Effector CD8-positive, alpha-beta T cell (primary cell): Measurements from ENCODE around the gene GDF2.

ENCODE experiments used
- DNase-seq: peaks from one replicate; lab custom pipeline; 2025; lab: John Stamatoyannopoulos, UW

Gene GDF2

GRCh38 chr10:47311932-47312662, 10.2 kb upstream of the GDF2 start:
- DNase-seq, result peak; percentile 78

DNA sequence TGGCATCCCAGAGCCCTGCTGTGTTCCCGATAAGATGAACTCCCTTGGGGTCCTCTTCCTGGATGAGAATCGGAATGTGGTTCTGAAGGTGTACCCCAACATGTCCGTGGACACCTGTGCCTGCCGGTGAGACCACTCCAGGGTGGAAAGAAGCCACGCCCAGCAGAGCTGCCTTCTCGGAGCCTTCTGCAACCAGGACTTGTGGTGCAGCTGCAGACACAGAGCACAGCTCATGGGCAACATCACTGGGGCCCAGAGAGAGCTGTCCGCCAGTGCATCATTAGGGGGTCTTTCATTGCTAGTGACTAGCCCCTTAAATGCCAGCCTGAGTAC, 9.6 kb upstream of the GDF2 start:
- DNase-seq, result no peak

DNA sequence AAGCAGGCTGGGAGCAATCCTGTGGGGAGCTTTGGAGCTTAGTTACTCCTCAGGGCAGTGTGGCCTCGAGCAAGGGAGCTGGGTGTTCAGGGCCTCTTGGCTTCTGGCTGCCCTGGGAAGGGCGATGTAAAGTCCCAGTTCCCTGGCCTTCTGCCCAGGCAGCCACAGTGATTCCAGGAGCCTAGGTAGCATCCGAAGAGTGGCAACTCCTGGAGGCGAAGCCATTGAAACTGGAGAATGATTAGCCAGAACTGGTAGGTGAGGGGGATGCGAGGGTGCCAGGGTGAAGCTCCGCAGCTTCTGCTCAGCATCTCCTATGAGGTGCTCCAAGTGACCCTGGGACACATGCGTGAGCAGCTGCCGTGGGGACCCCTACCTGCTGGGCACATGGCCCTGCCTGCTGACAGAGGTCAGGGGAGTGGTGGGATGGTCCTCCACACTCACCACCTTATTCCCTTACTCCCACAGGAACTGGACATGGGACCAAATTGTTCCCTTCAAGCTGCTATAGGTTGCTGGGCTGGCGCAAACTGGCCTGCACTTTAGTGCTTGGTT, 7.8 kb upstream of the GDF2 start:
- DNase-seq, result no peak

- DNase-seq, result no peak
Observed at GRCh38 chr10:47315421-47315820, 6.8 kb upstream of the GDF2 start.

GRCh38 chr10:47316131-47316530, 6.1 kb upstream of the GDF2 start:
- DNase-seq, result no peak

DNA sequence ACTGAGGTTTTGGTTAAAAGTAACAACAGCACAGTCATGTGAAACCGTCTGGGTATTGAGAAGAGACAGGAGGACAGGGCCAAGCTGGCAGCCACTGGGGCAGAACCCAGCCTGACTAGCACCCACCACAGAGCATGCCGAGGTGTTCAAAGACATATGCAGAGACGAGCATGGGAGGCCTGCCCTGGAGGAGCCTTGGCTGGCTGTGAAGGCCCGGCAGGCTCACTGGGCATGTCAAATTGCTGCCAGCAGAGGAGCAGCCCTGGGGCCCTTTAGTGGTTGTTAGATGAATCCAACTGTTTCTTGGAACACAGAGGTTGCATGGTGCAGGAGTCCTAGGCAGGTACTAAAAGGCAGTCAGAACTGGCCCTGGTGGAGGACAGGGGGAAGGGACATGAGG, 5.0 kb upstream of the GDF2 start:
- no peak for DNase-seq

DNA sequence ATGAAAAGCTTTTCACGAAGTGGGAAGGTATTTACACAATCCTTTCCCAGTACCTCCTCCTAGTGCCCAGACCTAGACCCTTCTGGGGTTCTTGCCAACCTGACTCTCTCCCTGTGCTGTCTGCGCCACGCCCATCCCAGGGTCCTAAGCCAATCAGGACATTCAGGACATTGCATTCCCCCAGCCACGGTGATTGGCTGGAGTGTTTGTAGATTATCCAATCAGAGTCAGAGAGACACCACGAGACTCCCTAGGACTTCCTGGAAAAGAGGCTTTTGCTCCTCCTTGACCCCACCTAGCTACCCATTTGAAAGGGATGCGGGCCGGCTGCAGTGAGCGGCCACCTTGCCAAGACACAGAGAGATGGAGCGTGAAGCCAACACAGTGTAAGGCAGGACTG, 3.5 kb upstream of the GDF2 start:
- DNase-seq, result no peak

DNA sequence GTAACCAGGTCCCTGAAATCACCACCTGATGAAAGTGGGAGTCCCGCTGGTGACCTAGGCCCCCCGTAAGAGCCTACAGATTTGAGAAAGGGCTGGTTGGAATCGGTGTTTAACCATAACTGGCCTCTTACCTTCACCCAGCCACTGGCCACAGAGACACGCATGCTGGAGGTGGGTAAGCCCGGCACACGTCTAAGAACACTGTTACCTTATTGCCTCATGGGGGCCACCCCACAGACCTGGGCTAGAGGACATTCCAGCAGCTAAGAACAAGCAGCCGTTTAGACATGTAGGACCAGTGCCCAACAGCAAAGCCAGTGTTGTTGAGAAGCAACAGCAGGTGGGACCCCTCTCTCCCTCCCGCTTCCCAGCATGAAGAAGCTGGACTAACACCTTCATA, 2.5 kb upstream of the GDF2 start:
- DNase-seq, result no peak

DNA sequence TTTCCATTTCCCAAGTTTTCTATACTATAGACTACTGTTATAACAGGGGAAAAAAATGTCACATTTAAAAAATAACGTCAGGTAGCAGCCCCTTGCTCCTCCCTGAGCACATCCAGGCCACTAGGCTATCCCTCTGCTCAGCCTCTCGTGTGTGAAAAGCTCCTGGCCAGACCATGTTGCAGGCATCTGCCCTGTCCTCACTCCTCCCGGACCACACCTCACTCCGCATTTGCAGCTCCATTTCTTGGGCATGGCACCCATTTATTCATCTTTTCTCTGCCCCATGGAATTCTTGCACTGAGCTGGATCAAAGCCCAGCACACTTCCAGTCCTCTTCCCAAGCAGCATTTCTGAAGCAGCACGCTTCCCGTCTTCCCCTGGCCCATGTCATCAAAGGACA, 1.4 kb upstream of the GDF2 start:
- no peak for DNase-seq

DNA sequence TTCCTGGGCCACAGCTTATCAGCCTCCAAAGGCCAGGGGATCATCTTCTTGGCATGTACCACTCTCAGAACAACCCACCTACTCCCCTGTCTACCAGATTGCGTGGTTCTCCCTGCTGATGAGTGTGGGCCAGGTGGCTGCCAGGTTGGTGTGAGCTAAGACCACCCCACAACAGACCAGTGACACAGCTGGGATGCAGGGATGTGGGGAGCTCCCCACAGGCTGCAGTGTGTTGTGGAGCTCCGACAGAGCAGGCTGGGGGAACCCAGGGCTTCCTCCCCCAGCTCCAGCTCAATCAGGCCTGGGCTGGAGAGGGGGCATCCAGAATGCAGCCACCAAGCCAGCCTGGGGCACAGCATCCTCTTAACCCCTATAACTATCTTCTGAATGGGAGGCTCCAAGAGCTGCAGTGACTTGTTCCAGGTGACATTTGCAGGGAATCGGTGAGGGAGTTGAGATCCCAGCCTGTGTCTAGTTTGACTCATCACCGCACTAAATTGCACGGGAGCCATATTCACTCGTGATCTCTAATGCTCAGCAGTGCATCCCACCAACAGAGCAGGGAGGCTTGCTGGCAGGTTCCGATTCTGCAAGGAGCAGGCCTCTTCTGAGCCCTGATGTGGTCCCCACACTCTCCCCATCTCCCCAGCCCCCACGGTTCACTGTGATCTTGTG, 596 bp upstream of the GDF2 start:
- no peak for DNase-seq

- DNase-seq, result no peak
Observed at GRCh38 chr10:47323087-47323486, 833 bp downstream of the GDF2 start.

- no peak for DNase-seq
Observed at GRCh38 chr10:47323636-47324296, 1.5 kb downstream of the GDF2 start.

DNA sequence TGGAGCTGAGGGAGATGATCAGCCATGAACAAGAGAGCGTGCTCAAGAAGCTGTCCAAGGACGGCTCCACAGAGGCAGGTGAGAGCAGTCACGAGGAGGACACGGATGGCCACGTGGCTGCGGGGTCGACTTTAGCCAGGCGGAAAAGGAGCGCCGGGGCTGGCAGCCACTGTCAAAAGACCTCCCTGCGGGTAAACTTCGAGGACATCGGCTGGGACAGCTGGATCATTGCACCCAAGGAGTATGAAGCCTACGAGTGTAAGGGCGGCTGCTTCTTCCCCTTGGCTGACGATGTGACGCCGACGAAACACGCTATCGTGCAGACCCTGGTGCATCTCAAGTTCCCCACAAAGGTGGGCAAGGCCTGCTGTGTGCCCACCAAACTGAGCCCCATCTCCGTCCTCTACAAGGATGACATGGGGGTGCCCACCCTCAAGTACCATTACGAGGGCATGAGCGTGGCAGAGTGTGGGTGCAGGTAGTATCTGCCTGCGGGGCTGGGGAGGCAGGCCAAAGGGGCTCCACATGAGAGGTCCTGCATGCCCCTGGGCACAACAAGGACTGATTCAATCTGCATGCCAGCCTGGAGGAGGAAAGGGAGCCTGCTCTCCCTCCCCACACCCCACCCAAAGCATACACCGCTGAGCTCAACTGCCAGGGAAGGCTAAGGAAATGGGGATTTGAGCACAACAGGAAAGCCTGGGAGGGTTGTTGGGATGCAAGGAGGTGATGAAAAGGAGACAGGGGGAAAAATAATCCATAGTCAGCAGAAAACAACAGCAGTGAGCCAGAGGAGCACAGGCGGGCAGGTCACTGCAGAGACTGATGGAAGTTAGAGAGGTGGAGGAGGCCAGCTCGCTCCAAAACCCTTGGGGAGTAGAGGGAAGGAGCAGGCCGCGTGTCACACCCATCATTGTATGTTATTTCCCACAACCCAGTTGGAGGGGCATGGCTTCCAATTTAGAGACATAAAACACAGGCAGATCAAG, 3.3 kb downstream of the GDF2 start:
- no peak for DNase-seq

GRCh38 chr10:47326306-47326926, 4.2 kb downstream of the GDF2 start:
- no peak for DNase-seq

GRCh38 chr10:47326927-47327330, 4.7 kb downstream of the GDF2 start:
- DNase-seq, result no peak

DNA sequence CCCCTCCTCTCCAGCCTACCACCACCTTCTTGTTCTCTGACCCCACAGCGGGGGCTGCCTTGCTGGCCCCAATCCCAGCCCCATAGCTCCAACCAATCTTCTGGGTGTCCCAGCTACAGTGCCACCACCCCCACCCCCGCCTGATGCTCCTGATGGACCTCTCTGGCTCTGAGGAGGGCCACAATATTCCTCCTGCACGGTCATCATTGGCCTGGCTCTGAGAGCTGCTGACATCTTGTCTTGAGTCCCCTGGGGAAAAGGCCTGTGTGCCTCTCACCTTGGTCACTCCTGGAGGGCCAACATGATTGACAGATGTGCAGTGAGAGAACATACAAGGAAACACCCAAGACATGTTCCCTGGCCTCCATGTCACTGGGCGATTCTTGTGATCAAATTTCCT, 7.6 kb downstream of the GDF2 start:
- DNase-seq, result no peak

DNA sequence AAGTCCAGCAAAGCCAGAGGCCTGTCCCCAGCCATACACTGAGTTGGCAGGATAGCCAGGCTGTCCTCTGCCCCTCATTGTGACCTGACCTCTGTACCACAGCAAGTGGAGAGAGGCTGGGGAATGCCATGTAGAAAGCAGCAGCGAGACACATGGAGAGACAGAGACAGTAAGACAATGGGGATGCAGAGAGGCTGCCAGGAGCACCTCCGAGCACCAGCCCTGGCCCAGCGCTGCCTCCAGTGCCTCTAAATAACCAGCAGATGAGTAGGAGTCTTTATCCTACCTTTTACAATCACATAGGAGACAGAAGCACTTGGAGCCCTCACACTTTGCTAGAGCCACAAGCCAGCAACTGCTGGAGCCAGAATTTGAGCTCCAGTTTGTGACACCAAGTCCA, 8.1 kb downstream of the GDF2 start:
- no peak for DNase-seq

DNA sequence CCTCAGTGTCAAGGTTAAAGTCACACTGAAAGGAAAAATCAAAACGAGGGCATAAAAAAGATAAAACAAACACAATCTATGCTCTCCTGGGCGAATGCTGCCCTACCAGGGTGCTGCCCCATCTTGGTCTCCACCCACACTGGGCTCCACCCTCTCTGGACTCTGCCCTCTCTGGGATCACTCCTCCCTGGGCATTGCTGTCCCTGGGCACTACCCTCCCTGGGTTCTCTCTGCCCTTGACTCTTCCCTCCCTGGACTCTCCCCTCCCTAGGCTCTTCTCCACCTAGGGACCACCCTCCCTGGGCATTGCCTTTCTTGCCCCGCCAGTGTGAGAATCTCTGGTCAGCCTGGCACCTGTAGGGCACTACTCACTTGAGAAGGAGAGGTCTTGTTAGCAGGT, 8.6 kb downstream of the GDF2 start:
- DNase-seq, result no peak

DNA sequence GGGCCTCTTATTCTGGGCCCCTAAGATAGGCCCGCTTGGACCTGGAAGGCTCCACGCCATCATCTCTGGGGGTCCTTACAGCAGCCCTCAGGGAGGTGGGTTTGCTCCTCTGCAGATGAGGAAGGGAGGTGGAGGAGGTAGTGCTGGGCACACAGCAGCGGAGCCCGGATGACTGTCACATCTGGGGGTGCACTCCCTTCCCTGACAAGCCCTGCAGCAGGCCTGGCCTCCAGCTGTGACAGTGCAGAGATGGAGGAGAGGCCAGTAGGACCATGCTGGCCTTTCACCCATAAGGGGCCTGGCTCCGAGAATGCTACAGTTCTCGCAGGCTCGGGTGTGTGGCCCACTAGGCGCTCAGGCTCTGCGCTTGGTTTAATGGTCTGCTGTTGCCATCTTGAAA, 9.2 kb downstream of the GDF2 start:
- no peak for DNase-seq

GRCh38 chr10:47331954-47332353, 9.7 kb downstream of the GDF2 start:
- no peak for DNase-seq

DNA sequence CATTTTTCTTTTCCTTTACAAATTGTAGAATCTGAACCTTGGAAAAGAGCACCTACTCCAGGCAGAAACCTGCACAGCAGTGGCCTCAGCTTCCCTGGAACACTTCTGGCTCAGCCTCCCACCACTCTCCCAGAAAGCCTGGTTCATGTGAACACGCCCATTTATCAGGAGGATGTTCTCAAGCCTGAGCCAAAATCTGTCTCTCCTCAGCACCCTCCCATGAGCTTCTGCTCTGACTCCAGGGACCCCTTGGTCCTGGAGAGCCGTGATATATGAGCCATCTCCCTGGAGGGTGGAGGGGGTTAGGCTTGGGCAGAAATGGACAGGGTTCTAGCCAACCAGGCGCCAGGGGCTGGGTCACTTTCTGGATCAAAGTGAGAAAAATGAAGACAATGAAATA, 10.1 kb downstream of the GDF2 start:
- no peak for DNase-seq
